Endothelial cell of hepatic sinusoid (primary cell): ENCODE measurements around the gene PRDM15.

Experiments used
- in situ Hi-C: cut with HindIII; loops from 2 replicates; pipeline ENCODE4 v1.10.0; 2017; ENCODE audit warnings: low sequenced_read_pairs

The PRDM15 gene

GRCh38 chr21:41864311-41865001 lies 14.7 kb downstream of the PRDM15 start:
- in situ Hi-C loops: no loop called here

DNA sequence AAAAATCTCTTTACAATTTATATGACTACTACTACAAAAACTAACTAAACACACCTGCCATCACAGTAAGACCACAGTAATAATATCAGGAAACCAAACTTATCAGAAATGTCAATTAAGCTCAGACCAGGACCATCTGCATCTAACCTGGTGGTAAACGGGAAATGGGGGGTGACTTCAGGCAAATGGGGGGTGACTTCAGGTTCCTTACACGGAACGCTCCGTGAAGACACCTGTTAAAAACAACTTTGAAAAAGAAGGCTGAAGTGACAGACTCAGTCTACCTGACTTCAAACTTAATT lies 15.8 kb downstream of the PRDM15 start:
- in situ Hi-C loops: no loop called here

DNA sequence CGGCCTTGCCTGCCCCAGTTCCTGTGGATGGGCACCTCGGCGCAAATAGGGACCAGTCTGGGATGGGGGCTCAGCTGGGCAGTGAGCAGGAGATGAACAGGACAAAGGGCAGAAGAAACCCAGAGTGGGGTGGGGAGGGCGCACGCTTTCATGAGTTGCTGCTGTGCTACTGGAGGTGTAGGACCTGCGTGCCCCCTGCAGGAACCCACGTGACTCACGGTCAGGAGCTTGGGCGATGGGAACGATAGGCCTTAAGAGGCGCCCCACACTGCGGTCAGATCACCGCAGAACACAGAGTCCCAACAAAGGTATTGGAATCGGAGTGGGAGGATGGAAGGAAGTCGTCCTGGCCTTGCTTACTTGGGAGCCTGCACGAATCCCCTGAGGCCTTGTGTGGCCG lies 17.2 kb downstream of the PRDM15 start:
- in situ Hi-C loops: no loop called here

DNA sequence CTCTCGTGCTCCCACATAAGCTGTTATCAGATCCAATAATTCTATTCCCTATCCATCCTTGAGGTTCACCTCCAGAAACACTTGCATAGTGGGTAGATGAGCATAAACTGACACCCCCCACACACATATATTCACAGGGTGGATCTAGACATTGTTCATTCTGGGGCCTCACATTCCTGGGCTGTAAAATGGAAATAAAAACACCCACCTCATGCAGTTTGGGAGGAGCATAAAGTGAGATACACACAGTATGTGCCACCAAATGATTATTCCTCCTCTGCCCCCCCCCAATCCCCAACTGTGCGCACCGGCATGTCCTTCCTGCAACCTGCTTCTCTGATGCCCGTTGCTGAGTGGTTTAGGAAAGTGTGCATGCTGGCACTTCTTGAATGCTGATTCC lies 17.9 kb downstream of the PRDM15 start:
- in situ Hi-C loops: no loop called here

DNA sequence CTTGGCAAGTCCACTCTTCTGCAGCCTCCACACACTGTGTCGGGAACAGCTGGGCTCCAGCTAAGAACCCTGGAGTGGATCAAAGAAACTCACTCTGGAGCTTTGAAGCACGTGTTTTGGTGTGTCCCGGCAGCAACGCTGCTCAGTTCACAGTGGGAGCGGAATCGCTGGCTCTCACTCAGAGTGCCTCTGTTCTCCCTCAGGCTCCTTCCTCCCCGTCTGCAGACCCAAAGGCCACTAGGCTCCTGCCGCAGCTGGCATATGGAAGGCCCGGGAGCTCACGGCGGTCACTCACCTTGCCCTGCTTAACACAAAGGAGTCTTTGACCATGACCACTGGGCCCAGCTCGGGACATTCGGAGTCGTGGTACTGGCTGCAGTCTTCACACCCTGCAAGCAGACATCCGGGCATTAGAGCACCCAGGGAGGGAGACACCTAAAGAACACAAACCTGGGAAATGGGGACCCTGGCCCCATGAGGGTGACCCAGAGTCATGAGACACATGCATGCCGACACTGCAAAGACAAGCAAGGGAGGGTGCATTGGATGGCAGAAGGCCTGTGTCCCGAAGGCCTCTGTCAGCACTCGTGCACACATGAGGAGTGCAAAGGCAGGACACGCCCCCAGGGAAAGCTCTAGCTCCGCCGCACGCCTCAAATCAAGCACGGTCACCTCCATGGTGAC lies 19.7 kb downstream of the PRDM15 start:
- in situ Hi-C loops: loop anchor here (5.0 kb wide), 1 partner anchor 73 kb away; no protein-coding TSS in a partner anchor

GRCh38 chr21:41858466-41859296 lies 20.5 kb downstream of the PRDM15 start:
- in situ Hi-C loops: loop anchor here (5.0 kb wide), 1 partner anchor 74 kb away; no protein-coding TSS in a partner anchor

DNA sequence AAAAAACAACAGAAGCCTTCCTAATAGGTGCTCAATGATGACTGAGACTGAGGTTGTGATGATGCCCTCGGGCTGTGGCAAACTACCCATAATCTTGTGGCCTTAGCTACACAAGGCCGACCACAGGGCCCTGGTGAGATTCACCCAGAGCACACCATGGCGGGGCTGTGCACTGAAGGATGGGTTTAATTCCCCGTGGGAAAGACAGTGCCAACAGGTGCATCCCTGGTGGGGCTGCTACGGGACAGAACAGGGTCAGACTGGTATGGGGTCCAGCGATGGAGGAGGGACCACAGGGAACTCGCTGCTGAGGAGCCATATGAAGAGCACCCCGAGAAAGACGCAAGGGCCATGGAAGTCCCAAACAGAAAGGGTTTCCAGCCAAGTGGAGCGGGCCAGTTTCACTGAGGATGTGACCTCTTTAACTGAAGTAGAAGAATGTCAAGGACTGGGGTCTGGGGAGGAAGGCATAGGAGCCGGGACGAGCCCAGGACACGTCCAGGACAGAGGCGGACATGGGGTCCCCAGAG lies 21.3 kb downstream of the PRDM15 start:
- in situ Hi-C loops: loop anchor here (5.0 kb wide), 1 partner anchor 74 kb away; no protein-coding TSS in a partner anchor

DNA sequence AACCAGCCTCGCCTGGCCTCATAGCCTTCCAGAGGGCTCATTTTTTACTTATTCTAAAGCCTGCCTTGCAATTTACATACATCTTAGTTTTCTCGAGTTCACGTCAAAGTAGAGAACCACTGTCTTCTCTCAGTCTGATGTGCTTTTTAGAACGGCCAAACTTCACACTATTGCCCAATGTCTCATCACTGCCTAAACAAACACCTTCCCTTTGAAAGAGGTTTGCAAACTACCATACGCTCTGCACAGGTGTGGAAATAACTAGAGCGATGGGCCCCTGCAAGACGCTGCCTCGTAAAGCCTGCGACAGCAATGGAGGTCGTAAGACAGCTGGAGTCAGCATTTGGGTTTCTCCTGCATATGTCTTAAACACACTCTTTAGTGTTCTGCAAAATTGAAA lies 22.6 kb downstream of the PRDM15 start:
- in situ Hi-C loops: loop anchor here (5.0 kb wide), 1 partner anchor 76 kb away; no protein-coding TSS in a partner anchor

DNA sequence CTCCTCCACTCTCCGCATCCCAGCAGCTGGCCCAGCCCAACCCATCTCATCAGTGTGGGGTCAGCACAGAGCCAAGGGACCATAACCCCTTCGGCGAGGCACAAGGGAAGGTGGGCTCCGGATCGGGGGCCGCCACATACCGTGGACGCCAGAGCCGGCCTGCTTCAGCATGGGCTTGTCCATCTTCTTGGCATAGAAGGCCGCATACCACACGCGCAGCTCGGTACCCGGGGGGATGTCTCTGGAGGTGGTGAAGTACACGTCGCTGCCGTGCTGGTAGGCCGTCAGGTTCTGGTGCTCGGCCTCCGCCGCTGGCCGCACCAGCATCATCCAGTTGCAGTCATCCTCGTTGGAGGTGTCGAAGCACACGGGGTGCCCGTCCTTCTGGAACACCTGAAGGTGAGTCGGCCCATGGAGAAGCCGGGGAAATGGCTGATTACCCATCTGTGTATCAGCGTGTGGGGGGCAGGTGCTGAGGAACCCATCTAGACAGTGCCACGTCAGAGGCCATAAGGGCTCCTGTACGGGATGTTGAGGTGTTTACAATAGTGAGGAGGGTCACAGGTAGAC lies 24.6 kb downstream of the PRDM15 start:
- in situ Hi-C loops: no loop called here

- in situ Hi-C loops: no loop called here
Observed at GRCh38 chr21:41852929-41853320, 26.2 kb downstream of the PRDM15 start.

DNA sequence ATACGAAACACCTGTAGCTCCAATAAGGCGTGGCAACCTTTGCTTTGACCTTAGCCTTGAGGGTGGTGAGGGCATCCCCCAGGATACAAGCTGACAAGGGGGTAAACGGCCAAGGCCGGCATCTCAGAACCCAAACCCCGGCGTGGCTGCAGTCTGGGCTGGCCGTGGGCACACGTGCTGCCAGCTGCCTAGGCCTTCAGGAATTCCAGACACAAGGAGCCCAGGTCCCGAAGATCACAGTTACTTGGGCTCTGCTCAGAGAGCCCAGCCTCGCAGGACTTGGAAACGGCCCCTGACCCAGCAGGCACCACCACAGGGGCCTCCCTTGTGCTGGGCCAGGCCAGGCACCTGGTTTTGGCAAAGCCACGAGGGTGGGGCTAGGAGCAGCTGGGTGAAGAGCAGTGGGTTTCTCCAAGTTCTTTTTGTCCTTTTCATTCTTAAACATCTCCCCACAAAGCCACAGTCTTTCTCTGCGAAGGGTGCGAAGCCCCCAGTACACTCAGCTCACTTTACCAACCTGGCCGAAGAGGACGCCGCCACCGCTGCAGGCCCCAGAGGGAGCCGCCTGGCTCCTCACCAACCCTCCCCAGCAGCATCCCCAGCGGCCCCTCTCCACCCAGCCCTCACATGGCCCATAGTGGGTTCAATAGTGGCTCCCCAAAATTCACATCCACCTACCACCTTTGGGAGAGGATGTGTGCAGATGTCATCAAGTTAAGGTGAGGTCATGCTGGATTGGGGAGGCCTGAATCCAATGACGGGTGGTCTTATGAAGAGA lies 26.8 kb downstream of the PRDM15 start:
- in situ Hi-C loops: no loop called here

DNA sequence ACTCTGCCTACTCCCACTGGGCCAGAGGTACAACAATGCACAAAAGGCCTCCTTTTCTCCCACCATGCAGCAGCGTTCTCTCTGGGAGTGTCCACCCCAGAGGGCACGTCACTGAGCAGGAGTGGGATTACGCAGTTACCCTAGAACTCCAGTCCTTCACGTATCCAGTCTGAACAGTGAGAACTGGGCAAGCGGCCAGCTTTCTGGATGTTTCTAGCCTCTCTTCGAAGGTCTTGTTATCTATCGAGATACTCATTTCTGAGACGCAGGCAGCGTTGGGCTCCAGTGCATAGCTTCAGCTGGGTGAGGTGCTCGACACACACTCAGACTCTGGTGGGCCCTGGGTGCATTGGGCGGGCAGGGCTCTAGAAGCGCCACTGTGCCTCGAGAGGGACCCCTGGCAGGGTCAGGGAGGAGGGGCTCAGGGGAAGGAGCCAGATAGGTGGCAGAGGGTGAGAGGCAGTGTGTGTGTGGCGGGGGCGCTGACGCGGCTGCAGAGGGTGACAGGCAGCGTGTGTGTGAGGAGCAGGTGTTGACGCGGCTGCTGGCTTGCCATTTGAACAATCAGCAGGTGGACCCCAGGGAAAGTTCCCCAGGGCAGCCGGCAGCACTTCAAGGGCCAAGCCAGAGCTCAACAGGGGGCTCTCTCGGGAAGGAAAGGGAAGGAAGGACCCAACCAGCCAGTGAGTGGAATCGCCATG lies 27.9 kb downstream of the PRDM15 start:
- in situ Hi-C loops: no loop called here

- in situ Hi-C loops: no loop called here
Observed at GRCh38 chr21:41850085-41850484, 29.1 kb downstream of the PRDM15 start.

- in situ Hi-C loops: no loop called here
Observed at GRCh38 chr21:41848958-41849580, 30.1 kb downstream of the PRDM15 start.

GRCh38 chr21:41848533-41848932 lies 30.6 kb downstream of the PRDM15 start:
- in situ Hi-C loops: no loop called here

DNA sequence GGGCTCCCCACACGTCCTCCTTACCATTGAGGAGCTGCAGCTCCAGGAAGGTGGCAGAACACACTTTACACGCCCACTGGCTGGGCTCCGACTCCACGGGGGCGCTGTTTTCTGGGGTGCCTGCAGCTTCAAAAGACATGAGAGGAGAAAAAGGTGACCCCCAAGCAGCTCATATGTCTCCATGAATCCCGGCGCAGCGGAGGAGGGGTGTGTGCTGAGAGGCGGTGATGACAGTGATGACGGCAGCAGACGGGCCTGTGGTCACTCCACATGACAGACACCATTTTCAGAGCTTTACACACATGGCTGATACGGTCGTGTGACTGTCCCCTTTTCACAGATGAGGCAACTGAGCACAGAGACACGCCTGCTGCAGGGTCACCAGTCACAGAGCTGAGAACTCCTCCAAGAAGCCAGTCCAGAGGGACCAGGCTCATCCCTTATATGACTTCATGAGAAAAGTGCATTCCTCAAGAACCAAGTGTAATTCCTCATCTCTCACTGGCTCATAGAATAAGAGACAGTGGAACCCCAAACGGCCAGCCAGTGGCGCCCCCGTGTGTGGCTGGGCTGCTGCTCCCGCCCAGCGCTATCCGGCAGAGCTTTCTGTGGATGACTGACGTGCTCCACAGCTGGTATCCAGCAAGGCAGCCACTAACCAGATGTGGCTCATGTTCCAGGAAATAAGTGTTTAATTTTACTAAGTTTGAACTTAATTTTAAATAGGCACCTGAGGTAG lies 31.9 kb downstream of the PRDM15 start:
- in situ Hi-C loops: no loop called here

DNA sequence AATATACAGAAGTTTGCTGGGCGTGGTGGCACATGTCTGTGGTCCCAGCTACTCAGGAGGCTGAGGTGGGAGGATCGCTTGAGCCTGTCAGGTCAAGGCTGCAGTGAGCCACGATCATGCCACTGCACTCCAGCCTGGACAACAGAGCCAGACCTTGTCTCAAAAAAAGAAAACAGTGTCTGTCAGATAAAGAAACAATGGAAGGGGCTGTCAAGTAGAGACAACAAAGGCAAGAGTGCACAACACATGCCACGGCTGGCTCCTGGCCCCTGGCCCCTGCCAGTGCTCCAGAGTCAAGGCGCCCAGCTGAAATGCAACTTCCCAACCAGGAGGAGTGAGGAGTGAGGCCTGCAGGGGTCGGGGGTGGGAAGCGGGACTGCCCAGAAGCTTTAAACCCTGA lies 32.6 kb downstream of the PRDM15 start:
- in situ Hi-C loops: no loop called here

DNA sequence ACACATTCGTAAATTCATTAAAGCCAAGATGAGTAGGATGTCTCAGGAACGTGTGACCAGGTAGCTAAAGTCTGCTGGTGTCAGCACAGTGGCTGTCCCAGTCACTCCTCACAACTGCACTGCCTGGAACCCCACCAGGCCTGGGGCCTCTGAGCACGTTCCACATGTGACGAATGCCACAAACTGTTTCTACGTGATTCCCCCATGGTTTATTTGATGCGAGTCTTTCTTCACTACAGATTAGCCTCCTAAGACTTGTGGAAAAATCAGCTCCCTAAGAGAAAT lies 33.2 kb downstream of the PRDM15 start:
- in situ Hi-C loops: no loop called here
